CD14-positive monocyte (primary cell): ENCODE data around the gene KCNV2. TPM values are rescaled to one million over a fixed set of nuclear protein-coding genes. Genes with fewer than 3 reads are reported as not detected.
"Not testable (repeated sequence)": the region's sequence is repeated elsewhere in the genome, so short reads cannot be mapped to it uniquely, and the experiment has no call there.

Experiments used
- DNase-seq, 3 donors: peaks; one replicate each; pipeline ENCODE4 v3.0.0-alpha.2; 2011 to 2022
- H2AFZ ChIP-seq: 2 replicates; pipeline ENCODE4 v1.6.0; 2012; ENCODE audit warnings: mild to moderate bottlenecking, low read depth, low read length, inconsistent platforms; ENCODE audit not compliant: insufficient read depth, poor library complexity, severe bottlenecking
- H3K27ac ChIP-seq, 2 donors: 1 replicate in 1 of 2; 2 replicates in 1 of 2; pipeline ENCODE4 v1.5.1; 2012 to 2013; ENCODE audit warnings: low read length in 2 of 2, control low read depth in 1 of 2, inconsistent platforms in 1 of 2, low read depth in 1 of 2, mild to moderate bottlenecking in 1 of 2
- H3K27me3 ChIP-seq, 2 donors: one replicate each; pipeline versions ENCODE4 v1.6.0 to v1.6.1; 2011 to 2013; ENCODE audit warnings: low read length in 2 of 2; ENCODE audit not compliant: control insufficient read depth in 2 of 2, insufficient read depth in 2 of 2
- H3K36me3 ChIP-seq, 2 donors: replicated peaks in 1 of 2; 1 replicate in 1 of 2; 2 replicates in 1 of 2; pipeline versions ENCODE4 v1.5.1 to v1.6.1; 2012 to 2013; ENCODE audit warnings: low read length in 2 of 2, control low read depth in 1 of 2, inconsistent platforms in 1 of 2, mild to moderate bottlenecking in 1 of 2; ENCODE audit not compliant: insufficient read depth in 2 of 2, control insufficient read depth in 1 of 2
- H3K4me1 ChIP-seq, 2 donors: 1 replicate in 1 of 2; 2 replicates in 1 of 2; pipeline versions ENCODE4 v1.5.1 to v1.6.1; 2012 to 2013; ENCODE audit warnings: low read length in 2 of 2, control low read depth in 1 of 2, inconsistent platforms in 1 of 2, mild to moderate bottlenecking in 1 of 2, moderate library complexity in 1 of 2; ENCODE audit not compliant: insufficient read depth in 2 of 2, control insufficient read depth in 1 of 2
- H3K4me2 ChIP-seq: replicated peaks from 2 replicates; pipeline ENCODE3; 2012; ENCODE audit warnings: low read length, moderate library complexity, mild to moderate bottlenecking; ENCODE audit not compliant: poor library complexity, severe bottlenecking; ENCODE audit errors: extremely low read depth
- H3K4me3 ChIP-seq, 3 experiments: fragments of 200-600 bp in 1 of 3; sonication (generic) in 1 of 3; replicated peaks in 1 of 3; 1 replicate in 2 of 3; 2 replicates in 1 of 3; pipeline ENCODE4 v1.5.1; 2011 to 2013; ENCODE audit warnings: low read length in 3 of 3, mild to moderate bottlenecking in 3 of 3, control low read depth in 2 of 3, low read depth in 2 of 3, inconsistent platforms in 1 of 3, moderate library complexity in 1 of 3
- H3K79me2 ChIP-seq: 2 replicates; pipeline ENCODE4 v1.6.0; 2012; ENCODE audit warnings: mild to moderate bottlenecking, control low read depth, inconsistent platforms, low read length, moderate library complexity; ENCODE audit not compliant: insufficient read depth
- H3K9ac ChIP-seq: 2 replicates; pipeline ENCODE4 v1.6.0; 2017; ENCODE audit warnings: low read length, mild to moderate bottlenecking; ENCODE audit not compliant: insufficient read depth, poor library complexity, severe bottlenecking
- H3K9me3 ChIP-seq, 2 donors: replicated peaks in 1 of 2; 1 replicate in 1 of 2; 2 replicates in 1 of 2; pipeline versions ENCODE4 v1.5.1 to v1.6.1; 2012 to 2013; ENCODE audit warnings: low read length in 2 of 2, control low read depth in 1 of 2; ENCODE audit not compliant: control insufficient read depth in 1 of 2, insufficient read depth in 1 of 2
- H4K20me1 ChIP-seq: 2 replicates; pipeline ENCODE4 v1.6.0; 2012; ENCODE audit warnings: mild to moderate bottlenecking, low read length, control low read depth, moderate library complexity; ENCODE audit not compliant: insufficient read depth
- H3K27ac Mint-ChIP-seq, 7 donors: one replicate each; pipeline ENCODE4 v1.8.0; 2020; ENCODE audit warnings: mild to moderate bottlenecking in 7 of 7, mixed read lengths in 7 of 7, moderate library complexity in 6 of 7, inconsistent platforms in 2 of 7
- H3K27me3 Mint-ChIP-seq, 3 donors: one replicate each; pipeline ENCODE4 v1.8.0; 2021 to 2022; ENCODE audit warnings: low read depth in 3 of 3, mild to moderate bottlenecking in 3 of 3, mixed read lengths in 3 of 3, moderate library complexity in 3 of 3, inconsistent platforms in 1 of 3
- H3K36me3 Mint-ChIP-seq, 2 donors: one replicate each; pipeline ENCODE4 v1.8.0; 2020; ENCODE audit warnings: mixed read lengths in 2 of 2, inconsistent platforms in 1 of 2, mild to moderate bottlenecking in 1 of 2
- H3K4me1 Mint-ChIP-seq: one replicate; pipeline ENCODE4 v1.8.0; 2020; ENCODE audit warnings: mild to moderate bottlenecking, mixed read lengths
- H3K4me3 Mint-ChIP-seq, 2 donors: one replicate each; pipeline ENCODE4 v1.8.0; 2020; ENCODE audit warnings: mild to moderate bottlenecking in 2 of 2, mixed read lengths in 2 of 2, moderate library complexity in 1 of 2
- H3K9me3 Mint-ChIP-seq, 7 donors: one replicate each; pipeline ENCODE4 v1.8.0; 2020 to 2022; ENCODE audit warnings: mixed read lengths in 7 of 7, mild to moderate bottlenecking in 6 of 7, moderate library complexity in 6 of 7, inconsistent platforms in 2 of 7
- CTCF ChIP-seq: fragments of 200-600 bp; IDR thresholded peaks from one replicate; pipeline ENCODE4 v1.8.0; 2022; ENCODE audit warnings: antibody characterized with exemption, mild to moderate bottlenecking
- WGBS: methylation state at CpG from one replicate; pipeline ENCODE4 v1.1.5; 2013; ENCODE audit warnings: missing lambda C conversion rate; ENCODE audit not compliant: insufficient coverage; 5-methylcytosine and 5-hydroxymethylcytosine counted together
- intact Hi-C, 2 donors: fragments of 100-400 bp; cut with micrococcal nuclease; formaldehyde crosslinking; loops; one replicate each; pipeline versions ENCODE4 v1.15.0 to v1.15.1; 2023
- polyA plus RNA-seq, 3 donors: library from polyadenylated mRNA; depleted of rRNA in 1 of 3; unstranded in 2 of 3; stranded (reverse) in 1 of 3; fragments of 300-500 nt in 2 of 3; fragments of >200 nt in 1 of 3; fragmentation: Illumina TruSeq in 2 of 3; gene quantifications; 1 replicate in 2 of 3; 2 replicates in 1 of 3; pipeline ENCODE4 v1.2.3, GENCODE V29; 2012 to 2021

Gene KCNV2
- polyA plus RNA-seq, 3 donors: not detected

DNA sequence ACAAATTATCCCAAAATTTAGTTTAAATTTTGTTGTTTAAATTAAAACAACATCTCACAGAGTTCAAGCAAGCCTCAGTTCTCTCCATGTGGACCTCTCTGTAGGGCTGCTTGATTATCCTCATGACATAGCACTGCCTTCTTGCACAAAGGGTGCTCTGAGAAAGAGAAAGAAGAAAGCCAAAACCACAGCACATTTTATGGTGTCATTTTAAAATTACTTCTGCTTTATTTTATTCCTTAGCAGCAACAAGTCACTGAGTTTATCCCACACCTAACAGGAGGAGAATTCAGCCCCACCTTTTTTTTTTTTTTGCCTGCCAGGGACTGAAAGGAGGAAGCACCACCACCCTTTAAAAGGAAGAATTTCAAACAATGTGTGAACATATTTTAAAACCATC is 12.8 kb upstream of the KCNV2 start:
- Histone ChIP-seq H3K4me1 (peaks cover 0 to 3% of the 10 kb centered on the region in 2 donors), H3K4me3 (no peak overlapping the region), H4K20me1 (no peaks in the 10 kb centered on the region), H3K79me2 (no peaks in the 10 kb centered on the region), H3K9me3 (no peaks in the 10 kb centered on the region), H3K36me3 (no peaks in the 10 kb centered on the region), H3K27ac (no peak overlapping the region), H3K9ac (no peak overlapping the region), H3K27me3 (no peaks in the 10 kb centered on the region), H2AFZ (no peak overlapping the region), H3K4me2 (no peak overlapping the region)
- Mint-ChIP-seq H3K27me3 (no peaks in the 10 kb centered on the region), H3K36me3 (no peaks in the 10 kb centered on the region), H3K4me3 (no peak overlapping the region), H3K4me1 (peaks cover 7% of the 10 kb centered on the region), H3K9me3 (peaks cover 0 to 2% (median 0%) of the 10 kb centered on the region in 7 donors), H3K27ac (no peak overlapping the region)
- DNase-seq: peak in 1 of 3 donors; percentile 0
- TF ChIP-seq CTCF: no peak
- intact Hi-C loops: no loop called here

DNA sequence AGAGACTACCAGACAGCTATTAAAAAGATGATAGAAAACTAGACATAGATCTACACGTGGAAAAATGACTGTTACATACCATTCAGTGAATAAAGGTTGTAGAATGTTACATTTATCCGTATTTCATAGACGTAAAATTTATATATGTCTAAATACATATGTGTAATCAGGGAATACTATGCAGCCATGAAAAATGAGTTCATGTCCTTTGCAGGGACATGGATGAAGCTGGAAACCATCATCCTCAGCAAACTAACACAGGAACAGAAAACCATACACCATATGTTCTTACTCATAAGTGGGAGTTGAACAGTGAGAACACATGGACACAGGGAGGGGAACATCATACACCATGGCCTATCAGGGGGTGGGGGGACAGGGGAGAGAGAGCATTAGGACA is 10.1 kb upstream of the KCNV2 start:
- H3K36me3 ChIP-seq, H3K4me1 Mint-ChIP-seq, H3K9me3 ChIP-seq, H4K20me1 ChIP-seq, H3K4me2 ChIP-seq, H3K4me3 Mint-ChIP-seq, H3K36me3 Mint-ChIP-seq, H3K27me3 ChIP-seq, H3K9ac ChIP-seq, H3K27ac Mint-ChIP-seq, H3K9me3 Mint-ChIP-seq, H3K27ac ChIP-seq, H3K4me3 ChIP-seq, H3K27me3 Mint-ChIP-seq, intact Hi-C loops, DNase-seq, H2AFZ ChIP-seq, H3K79me2 ChIP-seq, H3K4me1 ChIP-seq: not testable (repeated sequence)
- WGBS: no CpG with 5 or more reads among the region's 3 CpGs
